Activated T-cell treated with anti-CD3 and anti-CD28 coated beads, Interleukin-2, amount 50 U/mL, for 48 hours (primary cell): ENCODE data around the gene CCDC92.
A peak's percentile ranks its signal among the peaks of the same experiment; 100 is the strongest.

Experiments used
- DNase-seq, 2 experiments: peaks; one replicate each; pipeline ENCODE4 v3.0.0-alpha.2; 2020

Gene CCDC92

GRCh38 chr12:123973552-123974341, 1.1 kb upstream of the CCDC92 start:
- peak; percentile 34 to 52 for DNase-seq

DNA sequence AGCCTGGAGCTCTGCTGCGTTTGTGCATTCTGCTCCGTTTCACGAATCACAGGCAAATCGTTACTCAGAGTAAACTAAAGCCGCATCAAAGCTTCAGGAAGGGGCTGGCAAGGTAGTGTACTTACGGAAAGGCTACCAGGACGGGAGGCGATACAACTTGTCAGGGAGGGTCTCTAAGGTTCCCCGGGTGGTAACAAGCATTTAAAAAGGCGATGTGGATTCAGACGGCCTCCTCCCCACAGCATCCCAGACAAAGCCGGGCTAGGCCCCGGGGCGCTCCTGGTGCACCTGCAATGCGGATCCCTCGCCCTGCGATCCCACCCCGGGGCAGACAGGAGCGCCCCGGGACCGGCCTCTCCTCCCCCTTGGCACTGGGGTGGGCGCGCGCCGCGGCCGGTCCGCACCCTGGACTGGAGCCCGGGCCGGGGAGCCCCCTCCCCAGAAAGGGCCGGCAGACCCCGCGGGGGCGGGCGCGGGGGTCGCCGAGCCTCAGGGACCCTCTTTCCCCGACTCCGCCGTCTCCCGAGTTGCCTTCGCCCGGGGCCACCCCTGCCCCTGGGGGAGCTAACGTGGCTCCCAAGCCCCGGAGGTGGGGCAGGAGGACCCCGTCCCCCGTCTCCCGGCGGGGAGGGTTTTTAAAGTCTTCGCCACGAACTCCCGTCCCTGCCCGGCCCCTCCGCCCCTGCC, 718 bp downstream of the CCDC92 start:
- peak; percentile 59 to 64 for DNase-seq

- no peak for DNase-seq
Measured at GRCh38 chr12:123971449-123971769, 1.2 kb downstream of the CCDC92 start.

GRCh38 chr12:123967121-123967586, 5.5 kb downstream of the CCDC92 start:
- no peak for DNase-seq

- no peak for DNase-seq
Measured at GRCh38 chr12:123966596-123966995, 6.0 kb downstream of the CCDC92 start.

GRCh38 chr12:123965382-123965781, 7.2 kb downstream of the CCDC92 start:
- no peak for DNase-seq

GRCh38 chr12:123963821-123964220, 8.8 kb downstream of the CCDC92 start:
- no peak for DNase-seq

DNA sequence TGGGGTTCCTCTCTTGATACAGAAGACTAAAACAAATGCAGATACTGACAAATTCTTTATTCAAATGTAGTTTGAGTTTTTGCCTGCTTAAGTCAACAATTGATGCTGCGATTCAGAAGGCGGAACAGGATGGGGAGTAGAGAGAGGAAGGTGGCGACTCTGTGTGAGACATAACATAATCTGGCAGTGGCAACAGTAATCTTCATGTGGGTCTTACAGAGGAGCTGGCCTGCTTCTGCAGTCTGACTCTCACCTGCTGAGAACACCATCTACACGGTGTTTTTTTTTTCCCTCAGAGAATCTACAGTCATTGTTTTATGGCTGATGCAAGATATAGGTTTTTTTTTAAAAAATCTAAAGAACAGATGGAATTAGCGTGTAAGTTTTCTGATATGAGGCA, 10.1 kb downstream of the CCDC92 start:
- no peak for DNase-seq

- no peak for DNase-seq
Measured at GRCh38 chr12:123961585-123962345, 10.9 kb downstream of the CCDC92 start.

DNA sequence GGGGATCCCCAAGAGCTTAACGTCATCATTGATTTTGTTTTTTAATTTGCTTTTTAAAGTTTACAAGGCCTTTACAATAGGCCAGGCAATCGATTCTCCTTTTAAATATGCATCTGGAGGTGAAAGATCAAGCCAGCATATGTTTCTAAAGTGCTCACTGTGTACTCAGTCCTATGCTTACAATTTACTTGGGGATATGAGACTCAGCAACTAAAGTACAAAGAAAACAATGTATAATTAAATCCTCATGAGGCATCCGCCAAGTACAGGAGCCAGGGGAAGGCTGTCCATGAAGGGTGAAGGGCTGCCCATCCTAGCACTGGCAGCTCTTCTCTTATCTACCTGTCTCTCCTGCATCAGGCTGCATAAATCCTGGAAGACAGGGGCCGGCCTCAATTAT, 11.8 kb downstream of the CCDC92 start:
- no peak for DNase-seq

DNA sequence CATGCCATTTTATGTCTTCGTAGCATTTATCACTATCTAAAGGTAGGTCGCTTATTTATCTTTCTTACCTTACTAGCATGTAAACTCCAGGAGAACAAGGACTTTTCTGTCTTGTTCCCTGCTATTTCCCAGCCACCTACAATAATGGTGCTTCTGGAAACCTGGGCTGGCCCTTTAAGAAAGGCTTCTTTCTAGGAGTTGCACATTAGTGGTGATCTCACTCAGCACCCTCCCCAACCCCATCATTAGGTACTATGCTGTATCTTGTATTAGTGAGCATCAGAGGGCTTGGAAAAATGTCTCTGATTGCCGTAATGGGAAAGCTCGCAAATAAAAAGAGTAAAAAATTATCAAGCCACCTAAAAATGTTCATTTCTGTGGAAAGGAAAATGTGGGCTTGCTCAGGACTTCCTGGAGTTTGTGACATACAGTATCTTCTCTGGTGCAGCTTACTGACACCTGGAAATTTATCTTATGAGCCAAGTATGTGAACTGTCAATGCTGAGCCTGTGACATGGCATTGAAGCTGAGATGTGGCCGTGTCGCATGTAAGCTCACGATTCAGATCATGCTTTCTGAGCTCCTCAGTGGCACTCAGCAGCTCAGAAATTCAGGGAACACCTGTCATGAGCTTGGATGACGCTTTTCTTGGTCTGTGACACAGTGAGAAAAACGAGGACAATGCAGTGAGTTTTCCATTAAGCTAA, 12.4 kb downstream of the CCDC92 start:
- no peak for DNase-seq

- DNase-seq: no peak
Measured at GRCh38 chr12:123958876-123959275, 13.8 kb downstream of the CCDC92 start.

GRCh38 chr12:123958462-123958861, 14.2 kb downstream of the CCDC92 start:
- DNase-seq: no peak

DNA sequence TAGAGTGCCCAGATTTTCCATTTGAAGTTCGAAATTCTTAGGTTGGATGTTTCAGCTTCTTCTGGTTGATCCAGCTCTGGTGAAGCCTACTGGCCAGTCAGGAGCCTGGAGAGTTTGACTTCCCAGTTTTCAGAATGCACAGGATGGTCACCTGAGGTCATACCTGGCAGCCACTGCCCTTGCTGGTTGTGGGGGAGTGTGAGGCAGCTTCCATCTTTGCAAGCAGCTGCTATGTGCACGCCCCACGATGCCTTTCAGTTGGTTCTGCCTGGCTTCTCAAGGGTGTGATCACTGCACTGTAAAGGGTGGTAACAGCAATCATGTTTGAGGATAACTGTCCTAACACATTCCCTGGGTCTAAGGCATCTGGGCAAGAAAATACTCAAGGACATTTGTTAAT, 15.4 kb downstream of the CCDC92 start:
- no peak for DNase-seq

DNA sequence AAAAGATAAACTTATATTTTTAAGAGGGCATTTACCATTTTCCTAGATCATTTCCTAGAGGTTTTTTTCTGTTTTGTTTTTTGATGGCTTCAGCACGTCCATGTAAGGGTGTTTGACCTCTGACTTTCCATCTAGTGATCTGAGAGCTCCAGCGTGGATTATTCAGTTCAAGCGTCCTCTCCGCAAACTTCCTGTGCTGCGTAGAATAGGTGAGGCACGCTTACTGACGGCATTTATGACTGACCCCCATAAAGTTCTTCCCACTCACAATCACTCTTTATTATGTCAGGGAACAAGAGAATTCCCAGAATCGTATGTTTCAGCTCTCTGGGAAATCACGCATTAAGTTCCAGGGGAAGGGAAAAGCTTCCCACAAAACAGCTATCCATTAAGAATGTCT, 16.4 kb downstream of the CCDC92 start:
- no peak for DNase-seq

DNA sequence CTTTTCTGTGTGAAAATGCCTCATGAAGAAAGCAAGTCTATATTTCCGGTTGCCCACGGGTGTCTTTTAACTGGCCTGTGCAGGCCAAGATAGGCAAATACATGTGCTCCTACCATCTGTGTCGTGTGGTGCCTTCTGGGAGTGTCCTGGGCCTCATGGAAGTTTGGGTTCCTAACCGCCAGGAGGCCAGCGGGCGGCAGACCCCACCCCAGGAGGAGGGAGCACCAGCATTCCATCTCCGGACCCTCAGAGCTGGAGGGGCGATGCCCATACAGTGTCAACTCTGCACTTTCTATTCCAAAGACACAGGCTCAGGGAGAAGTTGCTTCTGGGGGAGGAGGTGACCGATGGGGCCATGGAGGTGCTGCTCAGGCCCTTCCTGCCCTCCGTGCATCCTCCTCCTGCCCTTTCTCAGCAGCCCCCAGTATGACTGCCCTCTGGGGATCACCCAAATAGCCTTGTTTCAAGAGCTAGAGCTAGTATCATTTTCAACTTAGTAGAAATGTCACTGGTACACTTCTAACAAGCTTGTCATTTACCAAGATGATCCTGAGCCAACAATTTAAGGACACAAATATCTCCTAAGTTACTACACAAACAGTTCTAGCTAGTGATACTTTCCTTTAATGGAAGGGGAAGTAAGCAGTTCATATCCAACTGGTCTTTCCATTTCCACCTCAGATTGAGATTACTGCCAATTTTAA, 17.8 kb downstream of the CCDC92 start:
- DNase-seq: no peak

DNA sequence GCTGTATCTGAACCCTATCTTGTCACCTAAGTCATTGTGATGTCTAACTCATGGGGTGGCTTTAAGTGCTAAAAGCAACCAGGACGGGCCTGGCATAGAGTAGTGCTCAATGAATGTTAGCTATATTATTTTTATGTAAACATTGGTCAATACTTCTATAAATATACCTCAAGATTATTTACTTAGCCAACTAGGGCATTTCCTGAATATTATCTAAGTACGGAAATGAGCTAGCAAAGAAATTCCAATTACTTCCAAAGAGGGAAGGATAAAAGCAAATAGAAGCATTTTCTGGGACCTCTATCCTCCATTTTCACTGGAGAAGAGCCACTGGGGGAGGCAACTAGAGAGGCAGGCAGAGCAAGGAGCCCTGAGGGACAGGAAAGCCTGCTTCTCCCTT, 20.6 kb downstream of the CCDC92 start:
- no peak for DNase-seq

- DNase-seq: no peak
Measured at GRCh38 chr12:123951467-123951866, 21.2 kb downstream of the CCDC92 start.

GRCh38 chr12:123950476-123951349, 21.9 kb downstream of the CCDC92 start:
- DNase-seq: no peak

- DNase-seq: no peak
Measured at GRCh38 chr12:123949770-123950165, 22.9 kb downstream of the CCDC92 start.
